ENCODE measurements around the gene ABI3.

GRCh38 chr17:49190932-49191331 lies 19.6 kb upstream of the ABI3 start:
- no peak for TF ChIP-seq ZBTB33 (IDR thresholded peaks at IDR 0.05)
- TF ChIP-seq CTCF (IDR thresholded peaks at IDR 0.05; ENCODE audit: low read depth, low read length, missing input control): no peak
- TF ChIP-seq RAD21 (IDR thresholded peaks at IDR 0.05): no peak
- TF ChIP-seq REST (IDR thresholded peaks at IDR 0.05): no peak
- TF ChIP-seq JUND (IDR thresholded peaks at IDR 0.05): no peak
- TF ChIP-seq RXRA (IDR thresholded peaks at IDR 0.05): no peak
- no peak for TF ChIP-seq SP1 (IDR thresholded peaks at IDR 0.05)
- TF ChIP-seq TAF1 (conservative IDR thresholded peaks at IDR 0.05): no peak
- no peak for TF ChIP-seq GABPA (IDR thresholded peaks at IDR 0.05 in 1 of 2, conservative IDR thresholded peaks at IDR 0.05 in 1 of 2)
- no peak for TF ChIP-seq YY1 (IDR thresholded peaks at IDR 0.05)
- no peak for TF ChIP-seq MAX (IDR thresholded peaks at IDR 0.05)
